GM19397 (cell line): Measurements from ENCODE around the gene ATAD3C.
A peak's percentile ranks its signal among the peaks of the same experiment; 100 is the strongest.
"Not testable (repeated sequence)": the region's sequence is repeated elsewhere in the genome, so short reads cannot be mapped to it uniquely, and the experiment has no call there.

Source experiments
- ATAC-seq: cut with Tn5 transposase; IDR thresholded peaks from one replicate; pipeline ENCODE4 v1.9.1; 2021; ENCODE audit warnings: mild to moderate bottlenecking, moderate library complexity; ENCODE audit not compliant: unreplicated experiment

ATAD3C gene

DNA sequence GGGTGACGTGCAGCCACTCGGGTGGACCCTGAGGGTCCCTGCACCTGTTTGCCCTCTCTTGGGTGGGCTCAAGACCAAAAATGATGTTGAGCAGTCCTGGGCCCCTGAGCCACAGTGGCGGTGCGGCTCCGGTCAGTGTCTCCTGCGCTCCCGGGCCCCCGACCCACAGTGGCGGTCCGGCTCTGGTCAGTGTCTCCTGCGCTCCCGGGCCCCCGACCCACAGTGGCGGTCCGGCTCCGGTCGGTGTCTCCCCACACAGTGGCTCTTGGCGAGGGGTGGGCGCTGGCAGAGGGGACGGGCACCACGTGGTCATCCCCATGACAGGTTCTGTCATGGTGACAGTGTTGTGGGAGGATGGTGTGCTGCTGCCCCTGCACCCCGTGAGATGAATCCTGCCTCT is 44.8 kb downstream of the ATAD3C start:
- ATAC-seq = not testable (repeated sequence)

DNA sequence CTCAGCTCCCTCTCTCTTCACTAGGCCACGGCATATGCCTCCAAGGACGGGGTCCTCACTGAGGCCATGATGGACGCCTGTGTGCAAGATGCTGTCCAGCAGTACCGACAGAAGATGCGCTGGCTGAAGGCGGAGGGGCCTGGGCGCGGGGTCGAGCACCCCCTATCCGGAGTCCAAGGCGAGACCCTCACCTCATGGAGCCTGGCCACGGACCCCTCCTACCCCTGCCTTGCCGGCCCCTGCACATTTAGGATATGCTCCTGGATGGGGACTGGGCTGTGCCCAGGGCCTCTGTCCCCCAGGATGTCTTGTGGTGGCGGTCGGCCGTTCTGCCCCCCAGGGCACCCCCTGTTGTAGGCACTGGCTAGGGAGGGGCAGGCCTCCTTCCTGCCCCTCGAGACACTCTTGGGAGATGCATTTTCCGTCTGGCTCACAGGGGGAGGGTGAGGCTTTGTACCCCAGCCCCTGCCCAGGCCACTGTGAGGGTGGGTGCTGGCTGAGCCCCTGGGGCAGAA is 46.0 kb downstream of the ATAD3C start:
- ATAC-seq = not testable (repeated sequence)

- ATAC-seq = not testable (repeated sequence)
Observed at GRCh38 chr1:1504777-1505365, 55.4 kb downstream of the ATAD3C start.

GRCh38 chr1:1505366-1505798 is 55.9 kb downstream of the ATAD3C start:
- ATAC-seq = not testable (repeated sequence)

DNA sequence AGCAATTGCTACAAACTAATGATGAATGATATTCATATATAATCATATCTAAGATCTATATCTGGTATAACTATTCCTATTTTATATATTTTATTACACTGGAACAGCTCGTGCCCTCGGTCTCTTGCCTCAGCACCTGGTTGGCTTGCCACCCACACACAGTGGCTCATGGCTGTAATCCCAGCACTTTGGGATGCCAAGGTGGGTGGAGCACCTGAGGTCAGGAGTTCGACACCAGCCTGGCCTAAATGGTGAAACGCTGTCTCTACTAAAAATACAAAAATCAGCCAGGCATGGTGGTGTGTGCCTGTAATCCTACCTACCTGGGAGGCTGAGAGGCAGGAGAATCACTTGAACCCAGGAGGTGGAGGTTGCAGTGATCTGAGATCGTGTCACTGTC is 56.3 kb downstream of the ATAD3C start:
- ATAC-seq = not testable (repeated sequence)

- ATAC-seq = no peak
Observed at GRCh38 chr1:1507305-1507704, 57.8 kb downstream of the ATAD3C start.

DNA sequence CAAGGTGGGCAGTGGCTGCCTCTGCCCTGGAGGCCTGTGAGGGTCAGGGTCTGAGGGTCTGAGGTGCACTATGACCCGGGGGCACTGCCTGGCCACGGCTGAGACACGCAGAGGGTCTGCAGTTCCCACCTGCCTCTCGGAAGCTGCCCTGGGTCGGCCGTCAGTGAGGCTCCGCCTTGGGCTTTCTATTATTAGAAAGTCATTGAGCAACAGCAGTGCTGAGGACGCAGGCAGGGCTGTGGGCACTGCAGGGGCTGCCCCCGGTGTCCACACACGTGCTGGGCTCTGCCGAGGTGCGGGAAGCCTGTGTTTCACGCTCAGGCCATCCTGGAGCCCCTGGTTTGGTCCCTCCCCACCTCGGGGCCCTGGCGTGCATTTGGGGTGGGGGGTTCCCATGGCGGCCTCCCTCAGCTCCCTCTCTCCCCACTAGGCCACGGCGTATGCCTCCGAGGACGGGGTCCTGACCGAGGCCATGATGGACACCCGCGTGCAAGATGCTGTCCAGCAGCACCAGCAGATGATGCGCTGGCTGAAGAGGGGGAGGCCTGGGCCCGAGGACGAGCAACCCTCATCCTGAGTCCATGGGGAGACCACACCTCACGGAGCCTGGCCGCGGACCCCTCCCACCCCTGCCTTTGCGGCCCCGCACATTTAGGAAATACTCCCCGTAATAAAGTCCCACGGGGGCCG is 59.4 kb downstream of the ATAD3C start:
- not testable (repeated sequence) for ATAC-seq

DNA sequence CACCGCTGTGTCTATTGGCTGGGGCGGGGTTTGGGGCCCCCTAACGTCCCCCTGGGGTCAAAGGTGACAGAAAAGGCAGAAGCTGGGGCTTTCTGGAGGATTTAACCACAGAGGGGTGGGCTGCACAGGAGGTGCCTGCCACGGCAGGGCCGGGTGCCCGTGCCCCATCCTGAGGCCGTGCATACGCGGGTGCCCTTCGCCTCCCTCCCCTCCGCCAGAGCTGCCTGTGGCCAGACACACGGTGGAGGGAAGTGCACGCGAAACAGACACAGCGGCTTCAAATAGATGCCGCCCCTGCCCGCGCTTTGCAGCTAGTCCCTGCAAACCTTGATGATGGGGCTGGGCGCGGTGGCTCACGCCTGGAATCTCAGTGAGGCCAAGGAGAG is 60.0 kb downstream of the ATAD3C start:
- not testable (repeated sequence) for ATAC-seq

DNA sequence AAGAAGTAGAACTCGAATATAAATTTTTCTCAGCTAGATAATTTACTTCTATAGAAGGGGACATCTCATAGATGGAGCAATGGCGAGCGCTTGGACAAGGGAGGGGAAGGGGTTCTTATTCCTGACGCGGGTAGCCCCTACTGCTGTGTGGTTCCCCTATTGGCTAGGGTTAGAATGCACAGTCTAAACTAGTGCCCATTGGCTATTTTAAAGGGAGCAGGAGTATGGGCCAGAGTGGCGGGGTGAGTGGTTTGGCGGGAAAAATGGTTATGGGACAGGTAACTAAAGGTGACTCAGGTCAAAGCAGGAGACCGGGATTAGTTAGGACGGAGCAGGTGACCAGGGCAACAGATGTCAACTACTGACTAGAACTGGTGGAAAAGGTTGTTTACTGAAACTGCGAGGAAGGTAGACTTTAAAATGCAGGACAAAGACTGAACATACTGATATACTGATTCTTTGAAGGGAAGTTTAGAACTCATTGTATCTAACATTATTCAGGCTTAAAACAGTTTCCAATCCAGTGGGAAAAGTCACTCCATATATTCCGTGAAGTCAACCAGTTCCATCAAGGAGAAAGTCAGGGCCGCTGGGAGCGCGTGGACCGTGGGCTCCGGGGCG is 61.5 kb downstream of the ATAD3C start:
- ATAC-seq = no peak

GRCh38 chr1:1511533-1512285 is 62.2 kb downstream of the ATAD3C start, which contains the start of gene ATAD3A:
Gene ATAD3A (plus strand): TSS chr1:1512162. CDS start chr1:1512269, 107 bp downstream.
- peak; percentile 87 for ATAC-seq

DNA sequence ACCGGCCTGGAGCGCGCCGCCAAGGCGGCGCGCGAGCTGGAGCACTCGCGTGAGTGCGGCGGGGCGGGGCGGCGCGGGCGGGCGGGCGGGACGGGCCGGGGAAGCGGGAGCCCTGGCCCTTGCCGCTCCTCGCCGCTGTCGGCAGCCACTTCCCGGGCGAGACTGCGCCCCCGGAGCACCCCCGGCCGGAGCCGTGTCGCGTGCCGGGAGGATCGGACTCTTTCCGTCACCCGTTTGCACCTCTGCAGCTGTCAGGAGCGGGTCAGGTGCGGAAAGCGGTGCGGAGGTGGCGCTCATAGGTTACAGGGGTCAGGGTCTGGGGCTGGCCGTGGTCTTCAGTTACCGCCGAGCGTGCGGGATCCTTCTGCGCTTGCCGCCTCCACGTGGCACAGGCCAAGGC is 62.9 kb downstream of the ATAD3C start:
- ATAC-seq = peak; percentile 5

GRCh38 chr1:1513675-1514074 is 64.2 kb downstream of the ATAD3C start:
- not testable (repeated sequence) for ATAC-seq

DNA sequence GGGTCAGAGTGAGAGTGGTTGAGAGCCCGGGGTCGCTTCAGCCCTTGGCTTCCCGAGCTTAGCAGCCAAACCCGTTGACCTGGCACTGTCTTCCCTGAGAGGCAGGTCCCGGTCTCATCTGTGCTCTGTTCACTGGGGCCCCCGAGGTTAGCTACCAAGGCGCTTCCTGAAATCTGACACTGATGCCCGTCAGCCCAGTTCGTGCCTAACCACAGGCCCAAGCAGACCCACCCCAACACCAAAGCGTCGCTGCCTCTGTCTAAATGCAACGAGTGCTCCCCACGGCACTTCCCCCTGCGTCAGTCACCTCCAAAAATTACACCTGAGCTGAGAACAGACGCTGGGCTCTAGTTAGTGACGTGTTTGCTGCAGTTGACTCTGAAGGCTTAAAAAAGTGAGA is 64.9 kb downstream of the ATAD3C start:
- not testable (repeated sequence) for ATAC-seq

DNA sequence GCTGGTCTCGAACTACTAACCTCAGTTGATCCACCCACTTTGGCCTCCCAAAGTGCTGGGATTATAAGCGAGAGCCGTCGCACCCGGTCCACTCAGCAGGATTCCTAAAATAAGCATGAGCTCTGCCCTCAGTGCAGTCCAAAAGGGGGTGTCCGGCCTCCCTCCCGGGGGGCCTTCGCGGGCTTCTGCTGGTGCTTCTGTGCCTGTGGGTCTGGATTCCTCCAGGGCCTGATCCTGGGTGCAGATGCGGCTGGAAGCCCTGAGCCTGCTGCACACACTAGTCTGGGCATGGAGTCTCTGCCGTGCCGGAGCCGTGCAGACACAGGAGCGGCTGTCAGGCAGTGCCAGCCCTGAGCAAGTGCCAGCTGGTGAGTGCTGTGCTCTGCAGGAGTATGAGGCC is 67.4 kb downstream of the ATAD3C start:
- not testable (repeated sequence) for ATAC-seq

GRCh38 chr1:1517973-1518620 is 68.6 kb downstream of the ATAD3C start:
- no peak for ATAC-seq

DNA sequence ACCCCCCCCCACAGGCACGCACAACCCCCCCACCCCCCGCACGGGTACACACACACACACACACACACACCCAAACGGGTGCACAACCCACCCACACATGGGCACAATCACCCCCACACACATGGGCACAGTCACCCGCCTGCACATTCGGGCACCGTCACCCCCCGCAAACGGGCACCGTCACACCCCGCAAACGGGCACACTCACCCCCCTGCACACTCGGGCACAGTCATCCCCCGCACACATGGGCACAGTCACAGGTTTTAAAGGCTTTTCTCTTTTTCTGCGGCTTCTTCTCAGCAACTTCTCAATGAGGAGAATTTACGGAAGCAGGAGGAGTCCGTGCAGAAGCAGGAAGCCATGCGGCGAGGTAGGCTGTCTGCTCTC is 69.1 kb downstream of the ATAD3C start:
- not testable (repeated sequence) for ATAC-seq
